ACC112 (cell line): ENCODE results near the gene GUCA1C.

Source experiments
- H2AFZ ChIP-seq: fragments of 200-600 bp; sonication (generic); one replicate; pipeline ENCODE4 v1.6.0; 2017; ENCODE audit warnings: antibody characterized with exemption, low read length; ENCODE audit not compliant: unreplicated experiment
- H3K27ac ChIP-seq: fragments of 200-600 bp; sonication (generic); 2 replicates; pipeline ENCODE4 v1.5.1; 2014; ENCODE audit warnings: low read depth, mild to moderate bottlenecking, antibody characterized with exemption, low read length, moderate library complexity
- H3K27me3 ChIP-seq: fragments of 200-600 bp; sonication (generic); 2 replicates; pipeline ENCODE4 v1.6.1; 2014; ENCODE audit warnings: mild to moderate bottlenecking, antibody characterized with exemption, low read length, moderate library complexity, mixed read lengths; ENCODE audit not compliant: insufficient read depth
- H3K36me3 ChIP-seq: fragments of 200-600 bp; sonication (generic); 2 replicates; pipeline ENCODE4 v1.6.1; 2016; ENCODE audit warnings: mild to moderate bottlenecking, antibody characterized with exemption, low read length, moderate library complexity, mixed read lengths; ENCODE audit not compliant: insufficient read depth
- H3K4me1 ChIP-seq: fragments of 200-600 bp; sonication (generic); one replicate; pipeline ENCODE4 v1.6.1; 2016; ENCODE audit warnings: low read length, mixed read lengths; ENCODE audit not compliant: insufficient read depth, unreplicated experiment, control insufficient read depth
- H3K4me3 ChIP-seq: fragments of 200-600 bp; sonication (generic); 2 replicates; pipeline ENCODE4 v1.5.1; 2014; ENCODE audit warnings: mild to moderate bottlenecking, low read depth, low read length
- H3K79me2 ChIP-seq: fragments of 200-600 bp; sonication (generic); one replicate; pipeline ENCODE4 v1.6.0; 2016; ENCODE audit warnings: low read length; ENCODE audit not compliant: control insufficient read depth, unreplicated experiment, insufficient read depth

GUCA1C gene

GRCh38 chr3:108953700-108954099 is at the start of gene GUCA1C:
Gene GUCA1C, minus strand, starts transcription at chr3:108953879. Its CDS starts 117 bp downstream, at chr3:108953762.
- H3K79me2 ChIP-seq = no peaks in the 10 kb centered on the region
- H3K27me3 ChIP-seq = peaks cover 6% of the 10 kb centered on the region
- no peak within 1 kb of the TSS for H3K4me3 ChIP-seq
- H3K4me1 ChIP-seq = no peaks in the 10 kb centered on the region
- H3K27ac ChIP-seq = no peak within 1 kb of the TSS
- H2AFZ ChIP-seq = no peak within 1 kb of the TSS
- H3K36me3 ChIP-seq = no peaks in the 10 kb centered on the region

GRCh38 chr3:108998436-108998835 is 44.8 kb upstream of the GUCA1C start:
- no peak overlapping the region for H2AFZ ChIP-seq
- H3K27me3 ChIP-seq = peaks cover 3% of the 10 kb centered on the region
- H3K4me1 ChIP-seq = no peaks in the 10 kb centered on the region
- no peaks in the 10 kb centered on the region for H3K36me3 ChIP-seq
- no peak overlapping the region for H3K27ac ChIP-seq
- no peaks in the 10 kb centered on the region for H3K79me2 ChIP-seq
- no peak overlapping the region for H3K4me3 ChIP-seq

- Histone ChIP-seq H3K4me1 (no peaks in the 10 kb centered on the region), H3K27ac (no peak overlapping the region), H3K4me3 (no peak overlapping the region), H3K36me3 (no peaks in the 10 kb centered on the region), H3K27me3 (peaks cover 10% of the 10 kb centered on the region; the same call in 1 of the 2 replicates), H3K79me2 (no peaks in the 10 kb centered on the region), H2AFZ (no peak overlapping the region)
Observed at GRCh38 chr3:108985844-108986243, 32.2 kb upstream of the GUCA1C start.

GRCh38 chr3:108983051-108983450 is 29.4 kb upstream of the GUCA1C start:
- Histone ChIP-seq H3K4me3 (no peak overlapping the region), H2AFZ (no peak overlapping the region), H3K36me3 (no peaks in the 10 kb centered on the region), H3K27me3 (peaks cover 7% of the 10 kb centered on the region; the same call in 1 of the 2 replicates), H3K27ac (no peak overlapping the region), H3K4me1 (no peaks in the 10 kb centered on the region), H3K79me2 (no peaks in the 10 kb centered on the region)

GRCh38 chr3:108976058-108976457 is 22.4 kb upstream of the GUCA1C start:
- no peaks in the 10 kb centered on the region for H3K36me3 ChIP-seq
- no peak overlapping the region for H3K4me3 ChIP-seq
- no peaks in the 10 kb centered on the region for H3K4me1 ChIP-seq
- H3K27me3 ChIP-seq = 0 out of 2 replicates have a peak, but pooled peaks cover 8% of the 10 kb centered on the region
- H2AFZ ChIP-seq = no peak overlapping the region
- no peaks in the 10 kb centered on the region for H3K79me2 ChIP-seq
- H3K27ac ChIP-seq = no peak overlapping the region

GRCh38 chr3:108973019-108973418 is 19.3 kb upstream of the GUCA1C start:
- Histone ChIP-seq H3K4me1 (no peaks in the 10 kb centered on the region), H3K4me3 (no peak overlapping the region), H3K36me3 (no peaks in the 10 kb centered on the region), H3K79me2 (no peaks in the 10 kb centered on the region), H2AFZ (no peak overlapping the region), H3K27me3 (0 out of 2 replicates have a peak, but pooled peaks cover 8% of the 10 kb centered on the region), H3K27ac (no peak overlapping the region)

- H2AFZ ChIP-seq = no peak overlapping the region
- no peak overlapping the region for H3K4me3 ChIP-seq
- H3K27me3 ChIP-seq = 0 out of 2 replicates have a peak, but pooled peaks cover 8% of the 10 kb centered on the region
- no peak overlapping the region for H3K27ac ChIP-seq
- no peaks in the 10 kb centered on the region for H3K4me1 ChIP-seq
- H3K79me2 ChIP-seq = no peaks in the 10 kb centered on the region
- H3K36me3 ChIP-seq = no peaks in the 10 kb centered on the region
Observed at GRCh38 chr3:108972482-108972881, 18.8 kb upstream of the GUCA1C start.

- Histone ChIP-seq H3K27ac (no peak overlapping the region), H3K4me1 (no peaks in the 10 kb centered on the region), H3K36me3 (no peaks in the 10 kb centered on the region), H3K79me2 (no peaks in the 10 kb centered on the region), H2AFZ (no peak overlapping the region), H3K4me3 (no peak overlapping the region), H3K27me3 (peaks cover 16% of the 10 kb centered on the region; the same call in 1 of the 2 replicates)
Observed at GRCh38 chr3:108970561-108970960, 16.9 kb upstream of the GUCA1C start.

- Histone ChIP-seq H2AFZ (no peak overlapping the region), H3K27ac (no peak overlapping the region), H3K4me3 (no peak overlapping the region), H3K27me3 (peaks cover 11% of the 10 kb centered on the region; the same call in 1 of the 2 replicates), H3K36me3 (no peaks in the 10 kb centered on the region), H3K79me2 (no peaks in the 10 kb centered on the region), H3K4me1 (no peaks in the 10 kb centered on the region)
Observed at GRCh38 chr3:108966773-108967172, 13.1 kb upstream of the GUCA1C start.

GRCh38 chr3:108959017-108959416 is 5.3 kb upstream of the GUCA1C start:
- Histone ChIP-seq H3K27ac (no peak overlapping the region), H3K4me3 (no peak overlapping the region), H3K36me3 (no peaks in the 10 kb centered on the region), H3K27me3 (peaks cover 15% of the 10 kb centered on the region), H3K4me1 (no peaks in the 10 kb centered on the region), H2AFZ (no peak overlapping the region), H3K79me2 (no peaks in the 10 kb centered on the region)

- Histone ChIP-seq H3K4me3 (no peak overlapping the region), H3K4me1 (no peaks in the 10 kb centered on the region), H3K27ac (no peak overlapping the region), H3K79me2 (no peaks in the 10 kb centered on the region), H3K36me3 (no peaks in the 10 kb centered on the region), H3K27me3 (peaks cover 6% of the 10 kb centered on the region), H2AFZ (no peak overlapping the region)
Observed at GRCh38 chr3:108953210-108953609, 469 bp downstream of the GUCA1C start.
